Stimulated activated CD4-positive, alpha-beta T cell treated with anti-CD3 and anti-CD28 coated beads, Interleukin-2, amount 100 ng/mL, for 48 hours (primary cell): Measurements from ENCODE around the gene NFXL1.
"Not testable (repeated sequence)": the region's sequence is repeated elsewhere in the genome, so short reads cannot be mapped to it uniquely, and the experiment has no call there.

Experiments
- DNase-seq, 2 donors: peaks; one replicate each; pipeline ENCODE4 v3.0.0-alpha.2; 2020

NFXL1 gene

GRCh38 chr4:47914220-47914925, at the start of gene NFXL1:
Gene NFXL1, minus strand, starts transcription at chr4:47914583. Its CDS starts 380 bp downstream, at chr4:47914203.
- DNase-seq = peak; percentile 91 to 94

DNA sequence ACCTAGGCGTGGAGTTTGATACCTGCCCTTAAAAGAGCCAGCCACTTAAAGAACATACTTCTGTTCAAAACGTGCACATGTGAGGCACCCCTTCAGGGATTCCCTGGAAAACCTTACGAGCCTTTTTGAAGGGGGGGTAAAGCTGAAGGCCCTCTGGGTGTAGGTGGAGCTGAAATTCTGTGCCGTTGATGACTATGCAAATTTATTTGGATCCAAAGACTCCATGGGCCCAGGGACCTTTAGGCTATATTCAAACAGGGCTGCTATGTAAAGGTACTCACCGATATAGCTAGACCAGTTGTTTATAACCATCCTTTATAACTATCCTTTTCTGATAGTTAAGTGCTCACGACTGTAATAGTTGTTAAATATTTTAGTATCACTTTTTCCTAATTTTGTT, 40.3 kb upstream of the NFXL1 start:
- DNase-seq = no peak

GRCh38 chr4:47954245-47954644, 39.9 kb upstream of the NFXL1 start:
- DNase-seq = no peak

GRCh38 chr4:47945930-47946726, 31.7 kb upstream of the NFXL1 start:
- no peak for DNase-seq

DNA sequence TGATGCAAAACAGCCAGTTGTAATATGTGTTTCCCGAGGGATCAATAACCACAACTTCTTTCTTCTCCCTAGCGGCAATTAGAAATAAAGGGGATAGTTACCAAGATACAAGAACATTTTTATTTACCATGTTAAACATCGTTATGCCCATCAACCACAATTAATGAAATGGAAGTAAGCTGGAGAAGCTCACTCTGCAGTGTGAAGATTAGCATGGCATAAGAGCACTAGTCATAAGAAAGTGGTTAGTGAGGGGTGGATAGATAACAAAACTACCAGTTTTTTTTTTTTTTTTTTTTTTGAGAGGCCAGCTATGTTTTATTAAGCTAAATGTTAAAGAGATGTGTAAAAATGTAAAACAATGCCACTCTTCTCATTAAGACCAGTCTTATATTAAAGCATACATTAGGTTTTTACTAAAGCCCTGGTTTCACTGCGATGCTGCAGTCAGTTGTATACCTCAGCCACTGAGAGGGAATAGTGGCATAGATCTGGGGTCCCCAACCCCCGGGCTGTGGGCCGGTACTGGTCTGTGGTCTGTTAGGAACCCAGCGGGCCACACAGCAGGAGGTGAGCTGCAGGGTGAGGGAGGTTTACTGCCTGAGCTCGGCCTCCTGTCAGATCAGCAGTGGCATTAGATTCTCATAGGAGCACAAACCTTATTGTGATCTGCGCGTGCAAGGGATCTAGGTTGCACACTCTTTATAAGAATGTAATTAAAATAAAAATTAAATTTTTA, 27.9 kb upstream of the NFXL1 start:
- DNase-seq = no peak

DNA sequence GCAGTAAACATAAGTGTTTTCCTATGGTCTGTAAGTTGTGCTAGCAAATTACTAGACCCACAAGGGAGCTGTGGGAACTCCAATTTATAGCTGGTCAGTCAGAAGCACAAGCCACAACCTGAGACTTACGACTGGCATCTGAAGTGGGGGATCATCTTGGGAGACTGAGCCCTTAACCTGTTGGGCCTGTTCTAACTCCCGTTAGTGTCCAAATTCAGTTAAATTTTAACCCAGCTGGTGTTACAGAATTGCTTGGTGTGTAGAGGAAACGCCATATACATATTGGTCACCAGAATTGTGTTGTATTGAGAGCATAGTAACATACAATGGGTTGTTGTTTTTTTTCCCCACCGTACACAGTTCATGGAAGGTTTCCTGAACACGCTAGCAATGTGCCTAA, 25.1 kb upstream of the NFXL1 start:
- DNase-seq = no peak

GRCh38 chr4:47936336-47936735, 22.0 kb upstream of the NFXL1 start:
- DNase-seq = no peak

DNA sequence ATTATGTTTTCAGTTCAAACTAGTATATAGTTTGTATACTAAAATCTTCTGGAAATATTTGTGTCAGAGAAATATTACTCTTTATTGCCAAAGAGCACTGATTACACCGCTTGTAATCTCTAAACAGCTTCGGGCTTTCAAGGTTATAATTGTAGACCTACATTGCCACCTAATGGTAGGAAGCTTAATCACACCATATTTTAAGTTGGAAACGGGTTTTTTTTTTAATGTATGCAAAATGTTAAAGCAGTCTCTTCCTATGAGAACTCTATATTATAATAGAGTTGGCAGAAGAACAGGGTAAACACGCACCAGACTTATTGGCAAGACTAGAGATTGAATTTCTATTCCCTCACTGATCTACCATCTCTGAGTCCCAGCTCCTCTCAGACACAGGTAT, 19.5 kb upstream of the NFXL1 start:
- no peak for DNase-seq

GRCh38 chr4:47930971-47931804, 16.8 kb upstream of the NFXL1 start:
- DNase-seq = no peak

GRCh38 chr4:47929682-47930201, 15.4 kb upstream of the NFXL1 start:
- DNase-seq = no peak

DNA sequence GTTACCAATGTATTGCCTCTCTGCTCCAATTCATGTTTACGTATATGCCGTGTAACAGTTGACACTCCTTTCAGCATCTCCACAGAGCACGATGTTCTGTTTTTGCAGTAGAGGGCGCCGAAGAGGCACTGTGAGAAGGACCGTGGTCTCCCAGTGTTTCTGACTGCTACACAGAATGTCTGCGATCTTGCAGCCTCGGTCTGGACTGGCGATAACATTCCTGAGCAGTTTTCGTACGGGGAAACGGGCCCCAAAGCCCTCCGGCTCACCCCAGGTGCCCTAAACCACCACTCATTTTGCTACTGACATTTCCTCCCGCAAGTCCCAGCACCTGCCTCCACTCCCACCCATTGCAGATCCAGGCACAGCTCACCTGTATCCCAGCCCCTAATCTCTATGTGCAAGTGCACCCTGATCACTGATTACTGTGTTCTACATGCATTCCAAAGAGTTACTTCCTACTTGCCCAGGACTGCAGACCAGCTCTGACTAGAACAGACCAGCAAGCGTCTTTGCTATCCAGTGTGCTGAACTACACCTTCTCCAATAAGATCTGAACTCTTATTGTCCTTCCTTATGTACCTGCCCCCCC, 12.4 kb upstream of the NFXL1 start:
- DNase-seq = peak; percentile 40 to 43

DNA sequence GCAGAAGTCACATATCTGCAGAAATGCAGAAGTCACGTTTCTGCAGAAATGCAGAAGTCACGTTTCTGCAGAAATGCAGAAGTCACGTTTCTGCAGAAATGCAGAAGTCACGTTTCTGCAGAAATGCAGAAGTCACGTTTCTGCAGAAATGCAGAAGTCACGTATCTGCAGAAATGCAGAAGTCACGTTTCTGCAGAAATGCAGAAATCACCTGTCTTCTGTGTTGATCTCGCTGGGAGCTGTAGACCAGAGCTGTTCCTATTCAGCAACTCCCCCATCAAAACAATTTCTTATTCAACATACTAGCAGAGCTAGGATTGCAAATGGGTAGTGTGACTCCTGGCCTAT, 8.9 kb upstream of the NFXL1 start:
- not testable (repeated sequence) for DNase-seq

- DNase-seq = not testable (repeated sequence)
Observed at GRCh38 chr4:47922436-47923260, 8.3 kb upstream of the NFXL1 start.

GRCh38 chr4:47917163-47917562, 2.8 kb upstream of the NFXL1 start:
- not testable (repeated sequence) for DNase-seq

DNA sequence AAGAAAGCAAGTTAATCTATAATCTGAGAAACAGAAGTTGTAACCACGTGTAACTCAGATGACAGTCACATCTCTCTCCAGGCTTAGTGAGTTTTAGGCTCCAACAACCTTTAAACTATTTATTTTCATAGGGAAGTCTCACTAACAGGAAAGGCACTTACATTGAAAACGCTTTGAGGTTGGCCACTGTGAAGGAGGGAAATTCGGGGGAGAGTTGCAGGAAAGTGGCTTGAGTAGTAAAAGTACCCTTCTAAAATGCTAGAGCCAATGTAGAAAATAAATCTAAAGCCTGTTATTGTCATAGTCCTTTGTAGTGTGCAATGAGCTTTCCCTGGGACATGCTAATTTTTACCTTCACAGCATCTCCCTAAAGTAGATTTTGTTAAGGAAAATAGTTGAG, 995 bp upstream of the NFXL1 start:
- DNase-seq = no peak

DNA sequence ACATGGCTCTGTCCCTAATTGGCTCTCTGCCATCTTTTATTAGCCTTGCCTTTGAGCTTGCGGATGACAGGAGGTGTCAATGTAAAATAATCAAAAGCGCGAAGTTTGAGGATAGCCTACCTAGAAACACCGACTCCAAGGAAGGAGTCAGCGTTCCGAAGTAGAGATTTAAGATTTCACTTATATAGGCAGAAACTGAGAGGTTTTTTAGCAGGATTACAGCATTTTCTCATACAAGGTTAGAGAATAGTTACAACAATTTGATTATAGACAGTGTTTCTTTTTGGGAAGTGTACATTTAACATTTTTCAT, 499 bp upstream of the NFXL1 start:
- DNase-seq = no peak

GRCh38 chr4:47913861-47914219, 543 bp downstream of the NFXL1 start:
- DNase-seq = peak; percentile 15 to 27

- DNase-seq = no peak
Observed at GRCh38 chr4:47913330-47913729, 1.1 kb downstream of the NFXL1 start.

- DNase-seq = no peak
Observed at GRCh38 chr4:47907089-47907646, 7.2 kb downstream of the NFXL1 start.

GRCh38 chr4:47899639-47900038, 14.7 kb downstream of the NFXL1 start:
- DNase-seq = no peak

GRCh38 chr4:47891928-47892327, 22.5 kb downstream of the NFXL1 start:
- no peak for DNase-seq
